Measurements from ENCODE around the gene ZFP3.

DNA sequence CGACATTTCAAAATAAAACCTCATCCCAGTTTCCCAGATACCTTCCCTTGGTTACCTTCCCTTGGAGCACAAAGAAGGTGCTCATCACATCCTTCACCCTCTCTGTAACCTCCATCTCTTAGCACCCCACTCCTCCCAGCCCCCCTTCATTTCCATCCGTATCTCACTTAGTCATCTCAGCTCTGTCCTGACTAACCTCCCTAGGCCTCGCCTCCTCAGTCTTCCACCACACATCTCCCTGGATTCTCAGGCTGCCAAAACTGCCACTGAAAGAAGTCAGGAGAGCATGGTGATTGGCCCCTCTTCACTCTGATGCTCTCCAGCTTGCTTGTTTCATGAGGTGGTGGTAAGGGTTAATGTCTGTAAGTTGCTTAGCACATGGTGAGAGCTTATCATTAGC is 2.3 kb downstream of the ZFP3 start:
- TF ChIP-seq, protein P1, sequence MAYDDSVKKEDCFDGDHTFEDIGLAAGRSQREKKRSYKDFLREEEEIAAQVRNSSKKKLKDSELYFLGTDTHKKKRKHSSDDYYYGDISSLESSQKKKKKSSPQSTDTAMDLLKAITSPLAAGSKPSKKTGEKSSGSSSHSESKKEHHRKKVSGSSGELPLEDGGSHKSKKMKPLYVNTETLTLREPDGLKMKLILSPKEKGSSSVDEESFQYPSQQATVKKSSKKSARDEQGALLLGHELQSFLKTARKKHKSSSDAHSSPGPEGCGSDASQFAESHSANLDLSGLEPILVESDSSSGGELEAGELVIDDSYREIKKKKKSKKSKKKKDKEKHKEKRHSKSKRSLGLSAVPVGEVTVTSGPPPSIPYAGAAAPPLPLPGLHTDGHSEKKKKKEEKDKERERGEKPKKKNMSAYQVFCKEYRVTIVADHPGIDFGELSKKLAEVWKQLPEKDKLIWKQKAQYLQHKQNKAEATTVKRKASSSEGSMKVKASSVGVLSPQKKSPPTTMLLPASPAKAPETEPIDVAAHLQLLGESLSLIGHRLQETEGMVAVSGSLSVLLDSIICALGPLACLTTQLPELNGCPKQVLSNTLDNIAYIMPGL (CRISPR knock-in tag; IDR thresholded peaks at IDR 0.05; ENCODE audit: borderline replicate concordance) = no peak
- TF ChIP-seq MYC (IDR thresholded peaks at IDR 0.05; ENCODE audit: borderline replicate concordance, low read length) (no peak), JUN (IDR thresholded peaks at IDR 0.05) (no peak), MAFK (IDR thresholded peaks at IDR 0.05; ENCODE audit: partially characterized antibody) (no peak), RFX5 (IDR thresholded peaks at IDR 0.05) (no peak), HOXA7 (CRISPR knock-in tag; IDR thresholded peaks at IDR 0.05) (no peak)
- TF ChIP-seq, protein P2, sequence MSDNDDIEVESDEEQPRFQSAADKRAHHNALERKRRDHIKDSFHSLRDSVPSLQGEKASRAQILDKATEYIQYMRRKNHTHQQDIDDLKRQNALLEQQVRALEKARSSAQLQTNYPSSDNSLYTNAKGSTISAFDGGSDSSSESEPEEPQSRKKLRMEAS (IDR thresholded peaks at IDR 0.05) = no peak
- TF ChIP-seq, protein P3, sequence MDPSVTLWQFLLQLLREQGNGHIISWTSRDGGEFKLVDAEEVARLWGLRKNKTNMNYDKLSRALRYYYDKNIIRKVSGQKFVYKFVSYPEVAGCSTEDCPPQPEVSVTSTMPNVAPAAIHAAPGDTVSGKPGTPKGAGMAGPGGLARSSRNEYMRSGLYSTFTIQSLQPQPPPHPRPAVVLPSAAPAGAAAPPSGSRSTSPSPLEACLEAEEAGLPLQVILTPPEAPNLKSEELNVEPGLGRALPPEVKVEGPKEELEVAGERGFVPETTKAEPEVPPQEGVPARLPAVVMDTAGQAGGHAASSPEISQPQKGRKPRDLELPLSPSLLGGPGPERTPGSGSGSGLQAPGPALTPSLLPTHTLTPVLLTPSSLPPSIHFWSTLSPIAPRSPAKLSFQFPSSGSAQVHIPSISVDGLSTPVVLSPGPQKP (IDR thresholded peaks at IDR 0.05; ENCODE audit: low read depth, low read length) = no peak
- TF ChIP-seq, protein P4, sequence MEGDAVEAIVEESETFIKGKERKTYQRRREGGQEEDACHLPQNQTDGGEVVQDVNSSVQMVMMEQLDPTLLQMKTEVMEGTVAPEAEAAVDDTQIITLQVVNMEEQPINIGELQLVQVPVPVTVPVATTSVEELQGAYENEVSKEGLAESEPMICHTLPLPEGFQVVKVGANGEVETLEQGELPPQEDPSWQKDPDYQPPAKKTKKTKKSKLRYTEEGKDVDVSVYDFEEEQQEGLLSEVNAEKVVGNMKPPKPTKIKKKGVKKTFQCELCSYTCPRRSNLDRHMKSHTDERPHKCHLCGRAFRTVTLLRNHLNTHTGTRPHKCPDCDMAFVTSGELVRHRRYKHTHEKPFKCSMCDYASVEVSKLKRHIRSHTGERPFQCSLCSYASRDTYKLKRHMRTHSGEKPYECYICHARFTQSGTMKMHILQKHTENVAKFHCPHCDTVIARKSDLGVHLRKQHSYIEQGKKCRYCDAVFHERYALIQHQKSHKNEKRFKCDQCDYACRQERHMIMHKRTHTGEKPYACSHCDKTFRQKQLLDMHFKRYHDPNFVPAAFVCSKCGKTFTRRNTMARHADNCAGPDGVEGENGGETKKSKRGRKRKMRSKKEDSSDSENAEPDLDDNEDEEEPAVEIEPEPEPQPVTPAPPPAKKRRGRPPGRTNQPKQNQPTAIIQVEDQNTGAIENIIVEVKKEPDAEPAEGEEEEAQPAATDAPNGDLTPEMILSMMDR (IDR thresholded peaks at IDR 0.05) = no peak
